A549 (cell line): ENCODE results near the gene SLC38A7.

Experiments
- EHMT2 ChIP-seq: fragments of 200-600 bp; sonication (generic); IDR thresholded peaks from 2 replicates; pipeline ENCODE4 v1.6.1; 2016; ENCODE audit warnings: antibody characterized with exemption, low read depth, mild to moderate bottlenecking, moderate library complexity
- EP300 ChIP-seq, 2 experiments: fragments of >200 bp; sonication (Bioruptor Twin); formaldehyde crosslinking; IDR thresholded peaks; 2 replicates in 1 of 2; 3 replicates in 1 of 2; pipeline ENCODE4 v1.6.1; 2016 to 2017
- FOSL2 ChIP-seq, 2 experiments: fragments of 450-650 bp in 1 of 2; fragments of >200 bp in 1 of 2; sonication (Bioruptor Twin) in 1 of 2; formaldehyde crosslinking; IDR thresholded peaks; 2 replicates each; pipeline versions ENCODE4 v1.5.0 to v1.6.1; 2016 to 2020; ENCODE audit warnings: mild to moderate bottlenecking in 1 of 2, moderate library complexity in 1 of 2
- KDM1A ChIP-seq: fragments of 200-600 bp; sonication (generic); IDR thresholded peaks from 2 replicates; pipeline ENCODE4 v1.6.1; 2016; ENCODE audit warnings: low read depth, mild to moderate bottlenecking
- MAFK ChIP-seq: fragments of 450-650 bp; IDR thresholded peaks from 2 replicates; pipeline ENCODE4 v1.6.1; 2014; ENCODE audit not compliant: partially characterized antibody
- PHF8 ChIP-seq: fragments of 200-600 bp; sonication (generic); IDR thresholded peaks from 2 replicates; pipeline ENCODE4 v1.6.1; 2016; ENCODE audit warnings: low read depth, mild to moderate bottlenecking, antibody characterized with exemption, moderate library complexity, borderline replicate concordance
- RAD21 ChIP-seq, 2 experiments: fragments of >200 bp in 1 of 2; sonication (Bioruptor Twin) in 1 of 2; formaldehyde crosslinking in 1 of 2; IDR thresholded peaks in 1 of 2; conservative IDR thresholded peaks in 1 of 2; 2 replicates in 1 of 2; 3 replicates in 1 of 2; pipeline ENCODE4 v1.6.1; 2012 to 2018; ENCODE audit warnings: inconsistent platforms in 1 of 2
- SMC3 ChIP-seq: fragments of >200 bp; sonication (Bioruptor Twin); formaldehyde crosslinking; IDR thresholded peaks from 3 replicates; pipeline ENCODE4 v1.6.1; 2018; ENCODE audit warnings: inconsistent platforms
- TF ChIP-seq, protein P1 (sequence below): fragments of >200 bp; sonication (Bioruptor Twin); formaldehyde crosslinking; IDR thresholded peaks from 3 replicates; pipeline ENCODE4 v1.5.1; 2016
- TF ChIP-seq, protein P2 (sequence below): IDR thresholded peaks from 2 replicates; pipeline ENCODE4 v1.6.1; 2012
- TF ChIP-seq, protein P3 (sequence below): IDR thresholded peaks from 2 replicates; pipeline ENCODE4 v1.6.1; 2012
- TF ChIP-seq, protein P4 (sequence below): fragments of 200-600 bp; sonication (generic); IDR thresholded peaks from 2 replicates; pipeline ENCODE4 v1.6.1; 2016; ENCODE audit warnings: antibody characterized with exemption, mild to moderate bottlenecking, moderate library complexity
- TF ChIP-seq, protein P5 (sequence below): fragments of >200 bp; sonication (Bioruptor Twin); formaldehyde crosslinking; IDR thresholded peaks from 3 replicates; pipeline ENCODE4 v1.6.1; 2016

DNA sequence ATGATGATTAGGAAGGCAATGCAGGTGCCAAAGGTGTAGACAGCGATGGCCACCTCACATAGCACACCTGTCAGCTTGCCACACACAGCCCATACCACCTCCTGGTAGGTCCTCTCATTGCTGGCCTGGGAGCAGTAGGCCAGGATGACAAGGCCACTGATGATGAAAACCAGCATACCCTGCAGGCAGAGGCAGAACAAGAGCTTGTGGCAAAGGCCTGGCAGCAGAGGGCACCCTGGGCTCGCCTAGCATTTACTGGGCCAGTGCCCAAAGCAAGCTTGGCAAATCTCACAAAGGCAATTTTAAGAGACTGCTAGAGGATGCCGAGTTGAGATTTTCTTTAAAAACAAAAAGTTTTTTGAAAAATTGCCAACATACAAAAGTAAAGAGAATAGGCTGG lies 5.9 kb downstream of the SLC38A7 start:
- TF ChIP-seq, protein P1, sequence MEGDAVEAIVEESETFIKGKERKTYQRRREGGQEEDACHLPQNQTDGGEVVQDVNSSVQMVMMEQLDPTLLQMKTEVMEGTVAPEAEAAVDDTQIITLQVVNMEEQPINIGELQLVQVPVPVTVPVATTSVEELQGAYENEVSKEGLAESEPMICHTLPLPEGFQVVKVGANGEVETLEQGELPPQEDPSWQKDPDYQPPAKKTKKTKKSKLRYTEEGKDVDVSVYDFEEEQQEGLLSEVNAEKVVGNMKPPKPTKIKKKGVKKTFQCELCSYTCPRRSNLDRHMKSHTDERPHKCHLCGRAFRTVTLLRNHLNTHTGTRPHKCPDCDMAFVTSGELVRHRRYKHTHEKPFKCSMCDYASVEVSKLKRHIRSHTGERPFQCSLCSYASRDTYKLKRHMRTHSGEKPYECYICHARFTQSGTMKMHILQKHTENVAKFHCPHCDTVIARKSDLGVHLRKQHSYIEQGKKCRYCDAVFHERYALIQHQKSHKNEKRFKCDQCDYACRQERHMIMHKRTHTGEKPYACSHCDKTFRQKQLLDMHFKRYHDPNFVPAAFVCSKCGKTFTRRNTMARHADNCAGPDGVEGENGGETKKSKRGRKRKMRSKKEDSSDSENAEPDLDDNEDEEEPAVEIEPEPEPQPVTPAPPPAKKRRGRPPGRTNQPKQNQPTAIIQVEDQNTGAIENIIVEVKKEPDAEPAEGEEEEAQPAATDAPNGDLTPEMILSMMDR: peak; percentile 30; the same call in 2 of the 3 replicates
- TF ChIP-seq, protein P2, sequence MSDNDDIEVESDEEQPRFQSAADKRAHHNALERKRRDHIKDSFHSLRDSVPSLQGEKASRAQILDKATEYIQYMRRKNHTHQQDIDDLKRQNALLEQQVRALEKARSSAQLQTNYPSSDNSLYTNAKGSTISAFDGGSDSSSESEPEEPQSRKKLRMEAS: no peak
- TF ChIP-seq, protein P3, sequence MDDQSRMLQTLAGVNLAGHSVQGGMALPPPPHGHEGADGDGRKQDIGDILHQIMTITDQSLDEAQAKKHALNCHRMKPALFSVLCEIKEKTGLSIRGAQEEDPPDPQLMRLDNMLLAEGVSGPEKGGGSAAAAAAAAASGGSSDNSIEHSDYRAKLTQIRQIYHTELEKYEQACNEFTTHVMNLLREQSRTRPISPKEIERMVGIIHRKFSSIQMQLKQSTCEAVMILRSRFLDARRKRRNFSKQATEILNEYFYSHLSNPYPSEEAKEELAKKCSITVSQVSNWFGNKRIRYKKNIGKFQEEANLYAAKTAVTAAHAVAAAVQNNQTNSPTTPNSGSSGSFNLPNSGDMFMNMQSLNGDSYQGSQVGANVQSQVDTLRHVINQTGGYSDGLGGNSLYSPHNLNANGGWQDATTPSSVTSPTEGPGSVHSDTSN: no peak
- TF ChIP-seq, protein P4, sequence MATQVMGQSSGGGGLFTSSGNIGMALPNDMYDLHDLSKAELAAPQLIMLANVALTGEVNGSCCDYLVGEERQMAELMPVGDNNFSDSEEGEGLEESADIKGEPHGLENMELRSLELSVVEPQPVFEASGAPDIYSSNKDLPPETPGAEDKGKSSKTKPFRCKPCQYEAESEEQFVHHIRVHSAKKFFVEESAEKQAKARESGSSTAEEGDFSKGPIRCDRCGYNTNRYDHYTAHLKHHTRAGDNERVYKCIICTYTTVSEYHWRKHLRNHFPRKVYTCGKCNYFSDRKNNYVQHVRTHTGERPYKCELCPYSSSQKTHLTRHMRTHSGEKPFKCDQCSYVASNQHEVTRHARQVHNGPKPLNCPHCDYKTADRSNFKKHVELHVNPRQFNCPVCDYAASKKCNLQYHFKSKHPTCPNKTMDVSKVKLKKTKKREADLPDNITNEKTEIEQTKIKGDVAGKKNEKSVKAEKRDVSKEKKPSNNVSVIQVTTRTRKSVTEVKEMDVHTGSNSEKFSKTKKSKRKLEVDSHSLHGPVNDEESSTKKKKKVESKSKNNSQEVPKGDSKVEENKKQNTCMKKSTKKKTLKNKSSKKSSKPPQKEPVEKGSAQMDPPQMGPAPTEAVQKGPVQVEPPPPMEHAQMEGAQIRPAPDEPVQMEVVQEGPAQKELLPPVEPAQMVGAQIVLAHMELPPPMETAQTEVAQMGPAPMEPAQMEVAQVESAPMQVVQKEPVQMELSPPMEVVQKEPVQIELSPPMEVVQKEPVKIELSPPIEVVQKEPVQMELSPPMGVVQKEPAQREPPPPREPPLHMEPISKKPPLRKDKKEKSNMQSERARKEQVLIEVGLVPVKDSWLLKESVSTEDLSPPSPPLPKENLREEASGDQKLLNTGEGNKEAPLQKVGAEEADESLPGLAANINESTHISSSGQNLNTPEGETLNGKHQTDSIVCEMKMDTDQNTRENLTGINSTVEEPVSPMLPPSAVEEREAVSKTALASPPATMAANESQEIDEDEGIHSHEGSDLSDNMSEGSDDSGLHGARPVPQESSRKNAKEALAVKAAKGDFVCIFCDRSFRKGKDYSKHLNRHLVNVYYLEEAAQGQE: no peak
- TF ChIP-seq KDM1A (no peak), RAD21 (conservative IDR thresholded peaks at IDR 0.05 in 1 of 2, IDR thresholded peaks at IDR 0.05 in 1 of 2) (peak; percentile 38 to 55; a peak in 4 of 5 replicates), PHF8 (no peak), EHMT2 (no peak), FOSL2 (IDR thresholded peaks at IDR 0.05) (no peak), FOSL2 (CRISPR knock-in tag; IDR thresholded peaks at IDR 0.05) (no peak), EP300 (IDR thresholded peaks at IDR 0.05) (no peak), SMC3 (peak; percentile 44), MAFK (no peak)
- TF ChIP-seq, protein P5, sequence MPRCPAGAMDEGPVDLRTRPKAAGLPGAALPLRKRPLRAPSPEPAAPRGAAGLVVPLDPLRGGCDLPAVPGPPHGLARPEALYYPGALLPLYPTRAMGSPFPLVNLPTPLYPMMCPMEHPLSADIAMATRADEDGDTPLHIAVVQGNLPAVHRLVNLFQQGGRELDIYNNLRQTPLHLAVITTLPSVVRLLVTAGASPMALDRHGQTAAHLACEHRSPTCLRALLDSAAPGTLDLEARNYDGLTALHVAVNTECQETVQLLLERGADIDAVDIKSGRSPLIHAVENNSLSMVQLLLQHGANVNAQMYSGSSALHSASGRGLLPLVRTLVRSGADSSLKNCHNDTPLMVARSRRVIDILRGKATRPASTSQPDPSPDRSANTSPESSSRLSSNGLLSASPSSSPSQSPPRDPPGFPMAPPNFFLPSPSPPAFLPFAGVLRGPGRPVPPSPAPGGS: no peak
